Muscle layer of colon (tissue), 2 donors: ENCODE data around the gene ANXA9.
A peak's percentile ranks its signal among the peaks of the same experiment; 100 is the strongest.

ENCODE experiments used
- H3K27ac ChIP-seq: one replicate; pipeline ENCODE4 v1.7.0; 2013; ENCODE audit warnings: low read depth, mild to moderate bottlenecking, low read length, moderate library complexity
- H3K27me3 ChIP-seq, 2 donors: one replicate each; pipeline ENCODE4 v1.7.0; 2013; ENCODE audit warnings: low read length in 2 of 2, mild to moderate bottlenecking in 2 of 2; ENCODE audit not compliant: insufficient read depth in 2 of 2, control insufficient read depth in 1 of 2
- H3K36me3 ChIP-seq: one replicate; pipeline ENCODE4 v1.7.0; 2013; ENCODE audit warnings: mild to moderate bottlenecking, low read length; ENCODE audit not compliant: insufficient read depth
- H3K4me1 ChIP-seq: one replicate; pipeline ENCODE4 v1.7.0; 2013; ENCODE audit warnings: mild to moderate bottlenecking, low read length; ENCODE audit not compliant: insufficient read depth
- H3K4me3 ChIP-seq, 2 donors: one replicate each; pipeline ENCODE4 v1.7.0; 2013; ENCODE audit warnings: low read length in 2 of 2, low read depth in 1 of 2, mild to moderate bottlenecking in 1 of 2, moderate library complexity in 1 of 2
- H3K9ac ChIP-seq: one replicate; pipeline ENCODE4 v1.7.0; 2013; ENCODE audit warnings: low read length
- H3K9me3 ChIP-seq: one replicate; pipeline ENCODE4 v1.7.0; 2013; ENCODE audit warnings: mild to moderate bottlenecking, low read length
- donor health status: abdominal sarcoma.
- donor health status: Adenocarcinoma of cecum.

Gene ANXA9

DNA sequence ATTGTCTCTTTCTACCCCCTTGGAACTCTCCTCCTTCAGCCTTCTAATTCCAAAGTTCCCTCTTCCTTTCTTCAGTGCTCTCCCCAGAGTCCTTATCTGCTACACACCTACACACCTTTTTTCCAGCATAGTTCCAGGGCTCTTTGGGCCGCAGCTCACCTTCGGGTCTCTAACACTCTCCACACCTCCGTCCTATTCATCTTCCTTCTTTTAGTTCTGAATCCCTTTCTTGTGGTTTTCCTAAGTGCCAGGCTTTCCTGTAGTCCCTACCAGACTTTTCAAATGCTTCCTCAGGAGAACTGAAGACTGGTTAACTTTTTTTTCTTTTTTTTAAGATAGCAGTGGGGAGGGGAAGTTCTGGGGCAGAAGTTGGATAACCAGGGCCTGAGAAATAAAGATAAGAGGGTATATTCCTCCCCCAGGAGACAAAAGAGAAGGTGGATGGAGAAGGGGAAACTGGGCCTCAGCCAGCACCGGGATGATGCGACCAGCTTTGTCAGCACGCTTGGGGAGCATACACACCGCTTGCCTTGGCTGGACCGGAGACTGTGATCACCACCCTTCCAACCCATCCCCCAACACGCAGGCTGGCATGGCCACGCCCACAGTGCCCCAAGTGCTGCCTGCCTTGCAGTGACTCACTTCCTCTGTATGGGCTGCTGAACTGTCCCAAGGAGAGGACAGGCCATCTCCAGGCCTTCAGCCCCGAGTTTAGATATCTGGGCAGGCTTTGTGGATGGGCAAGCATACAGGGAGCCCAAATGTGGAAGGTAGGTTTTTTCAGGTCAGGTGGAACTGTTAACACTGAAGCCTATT lies 5.0 kb upstream of the ANXA9 start:
- no peaks in the 10 kb centered on the region for H3K9me3 ChIP-seq
- H3K36me3 ChIP-seq: no peaks in the 10 kb centered on the region
- no peak overlapping the region for H3K4me3 ChIP-seq
- H3K9ac ChIP-seq: no peak overlapping the region
- no peaks in the 10 kb centered on the region for H3K27me3 ChIP-seq
- H3K4me1 ChIP-seq: peaks cover 29% of the 10 kb centered on the region
- H3K27ac ChIP-seq: peak overlapping the region; percentile 59

DNA sequence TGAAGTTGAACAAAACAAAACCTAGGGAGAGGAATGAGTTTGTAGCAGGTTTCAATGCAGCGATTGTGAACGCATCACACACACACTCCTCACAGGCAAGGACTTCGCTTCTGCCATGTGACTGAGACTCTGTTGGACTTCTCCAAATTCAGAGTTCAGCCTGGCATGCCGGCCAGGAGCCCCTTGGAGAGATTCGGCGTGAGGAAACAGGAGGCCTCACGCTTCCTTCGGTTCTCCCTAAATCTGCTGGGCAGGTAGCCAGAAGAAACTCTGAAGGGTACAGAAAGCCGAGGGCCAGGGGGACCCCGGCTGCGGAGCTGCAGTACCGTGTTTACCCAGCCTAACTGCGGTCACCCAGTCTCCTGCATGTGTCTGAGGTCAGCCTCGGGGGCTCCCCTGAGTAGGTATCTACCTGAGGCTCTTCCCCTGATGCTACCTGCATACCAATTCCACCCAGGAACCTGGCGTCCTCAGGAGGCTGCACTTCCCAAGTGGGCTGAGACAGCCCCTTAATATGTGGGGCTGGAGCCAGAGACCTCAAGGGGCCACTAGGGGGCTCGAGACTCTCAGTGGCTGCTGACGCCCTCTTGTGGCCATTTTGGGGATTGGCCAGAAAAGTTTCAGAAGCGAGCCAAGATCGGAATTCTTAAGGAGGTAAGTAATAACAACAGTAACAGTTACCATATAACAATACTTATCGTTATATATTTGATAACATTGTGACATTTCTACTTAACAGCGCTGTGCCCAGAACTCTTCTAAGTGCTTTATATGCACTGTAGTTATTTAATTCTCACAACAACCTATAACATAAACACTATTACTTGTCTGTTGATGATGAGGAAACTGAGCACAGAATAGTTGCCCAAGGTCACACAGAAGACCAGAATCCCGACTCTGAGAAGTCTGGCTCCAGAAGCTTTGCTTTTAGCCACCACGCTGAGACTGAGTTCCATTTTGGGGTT lies 2.7 kb upstream of the ANXA9 start:
- no peaks in the 10 kb centered on the region for H3K27me3 ChIP-seq
- H3K27ac ChIP-seq: no peak overlapping the region
- H3K36me3 ChIP-seq: no peaks in the 10 kb centered on the region
- peaks cover 10% of the 10 kb centered on the region for H3K4me1 ChIP-seq
- H3K9me3 ChIP-seq: no peaks in the 10 kb centered on the region
- no peak overlapping the region for H3K9ac ChIP-seq
- peak overlapping the region in 1 of 2 donors; percentile 15 for H3K4me3 ChIP-seq

- Histone ChIP-seq H3K27ac (no peak overlapping the region), H3K4me3 (no peak overlapping the region), H3K9ac (no peak overlapping the region), H3K9me3 (no peaks in the 10 kb centered on the region), H3K27me3 (no peaks in the 10 kb centered on the region), H3K4me1 (peaks cover 10% of the 10 kb centered on the region), H3K36me3 (no peaks in the 10 kb centered on the region)
Observed at GRCh38 chr1:150981177-150981804, 801 bp upstream of the ANXA9 start.

GRCh38 chr1:150985179-150985825 lies 3.2 kb downstream of the ANXA9 start:
- H3K36me3 ChIP-seq: no peaks in the 10 kb centered on the region

GRCh38 chr1:150987924-150988323 lies 5.8 kb downstream of the ANXA9 start:
- Histone ChIP-seq H3K9me3 (no peaks in the 10 kb centered on the region), H3K27ac (no peak overlapping the region), H3K36me3 (no peaks in the 10 kb centered on the region), H3K4me1 (no peaks in the 10 kb centered on the region), H3K9ac (no peak overlapping the region), H3K27me3 (no peaks in the 10 kb centered on the region), H3K4me3 (no peak overlapping the region)

More at GRCh38 chr1:150985179-150985825, 3.2 kb downstream of the ANXA9 start:
- no peaks in the 10 kb centered on the region for H3K4me1 ChIP-seq
- no peaks in the 10 kb centered on the region for H3K9me3 ChIP-seq
- H3K27ac ChIP-seq: no peak overlapping the region
- H3K9ac ChIP-seq: no peak overlapping the region
- H3K27me3 ChIP-seq: no peaks in the 10 kb centered on the region
- H3K4me3 ChIP-seq: no peak overlapping the region

DNA sequence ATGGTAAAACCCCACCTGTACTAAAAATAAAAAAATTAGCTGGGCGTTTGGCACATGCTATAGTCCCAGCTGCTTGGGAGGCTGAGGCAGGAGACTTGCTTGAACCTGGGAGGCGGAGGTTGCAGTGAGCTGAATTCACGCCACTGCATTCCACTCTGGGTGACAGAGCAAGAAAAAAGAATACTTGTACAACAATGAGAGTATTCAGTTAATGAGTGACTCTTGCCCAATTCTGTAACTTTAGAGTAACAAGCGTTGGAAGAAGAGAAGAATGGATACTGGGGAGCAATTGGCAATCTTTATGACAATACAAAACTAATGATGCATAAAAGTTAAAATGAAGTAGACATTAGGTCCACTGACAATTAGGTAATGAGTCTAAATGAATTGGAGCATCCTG lies 10.5 kb downstream of the ANXA9 start:
- Histone ChIP-seq H3K9ac (no peak overlapping the region), H3K4me3 (no peak overlapping the region), H3K36me3 (peaks cover 10% of the 10 kb centered on the region), H3K27me3 (no peaks in the 10 kb centered on the region), H3K27ac (no peak overlapping the region), H3K4me1 (peaks cover 5% of the 10 kb centered on the region), H3K9me3 (no peaks in the 10 kb centered on the region)

DNA sequence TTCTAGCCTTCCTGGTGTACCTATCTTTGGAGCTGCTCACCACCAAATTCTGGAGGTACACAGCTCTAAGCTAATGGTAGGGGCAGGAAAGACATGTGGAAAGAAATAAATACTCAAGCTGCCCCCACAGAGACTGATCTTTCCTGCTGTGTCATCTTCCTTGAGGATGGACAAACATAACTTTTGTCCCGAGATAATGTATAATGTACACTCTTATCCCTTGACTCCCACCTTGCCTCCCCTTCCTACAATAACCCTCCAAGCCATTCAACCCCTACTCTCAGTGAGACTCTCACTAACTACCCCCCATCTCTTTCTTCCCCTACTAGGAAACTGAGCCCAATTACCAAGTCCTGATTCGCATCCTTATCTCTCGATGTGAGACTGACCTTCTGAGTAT lies 12.2 kb downstream of the ANXA9 start:
- Histone ChIP-seq H3K27ac (no peak overlapping the region), H3K4me3 (no peak overlapping the region), H3K27me3 (no peaks in the 10 kb centered on the region)

GRCh38 chr1:150995460-150995859 lies 13.4 kb downstream of the ANXA9 start:
- Histone ChIP-seq H3K9ac (no peak overlapping the region), H3K9me3 (no peaks in the 10 kb centered on the region), H3K36me3 (peaks cover 33% of the 10 kb centered on the region), H3K4me3 (no peak overlapping the region), H3K27ac (no peak overlapping the region), H3K27me3 (no peaks in the 10 kb centered on the region), H3K4me1 (peaks cover 5% of the 10 kb centered on the region)

More for the DNA sequence above, 12.2 kb downstream of the ANXA9 start:
- Histone ChIP-seq H3K9me3 (no peaks in the 10 kb centered on the region), H3K9ac (no peak overlapping the region), H3K4me1 (peaks cover 5% of the 10 kb centered on the region), H3K36me3 (peaks cover 26% of the 10 kb centered on the region)

GRCh38 chr1:150995896-150996295 lies 13.8 kb downstream of the ANXA9 start:
- Histone ChIP-seq H3K4me1 (peaks cover 5% of the 10 kb centered on the region), H3K36me3 (peaks cover 38% of the 10 kb centered on the region), H3K4me3 (no peak overlapping the region), H3K27me3 (no peaks in the 10 kb centered on the region), H3K9ac (no peak overlapping the region), H3K27ac (no peak overlapping the region), H3K9me3 (no peaks in the 10 kb centered on the region)

GRCh38 chr1:150997126-150997872 lies 15.2 kb downstream of the ANXA9 start:
- Histone ChIP-seq H3K9me3 (no peaks in the 10 kb centered on the region), H3K27me3 (no peaks in the 10 kb centered on the region), H3K4me3 (no peak overlapping the region), H3K4me1 (peaks cover 11% of the 10 kb centered on the region), H3K27ac (no peak overlapping the region), H3K9ac (no peak overlapping the region), H3K36me3 (peaks cover 51% of the 10 kb centered on the region)
